H9 (cell line): ENCODE results near the gene CERS6. TPM values are rescaled to one million over a fixed set of nuclear protein-coding genes. Genes with fewer than 3 reads are reported as not detected.

Experiments used
- DNase-seq: peaks from one replicate; pipeline ENCODE4 v3.0.0-alpha.2; 2017
- H2AFZ ChIP-seq: one replicate; pipeline ENCODE4 v1.6.1; 2013; ENCODE audit warnings: mild to moderate bottlenecking, low read length, control low read depth, moderate library complexity
- H2AK5ac ChIP-seq: 2 replicates; pipeline ENCODE4 v1.6.1; 2013; ENCODE audit warnings: low read length, control low read depth, mixed read lengths; ENCODE audit not compliant: insufficient read length
- H2BK120ac ChIP-seq: one replicate; pipeline ENCODE4 v1.6.1; 2013; ENCODE audit warnings: low read depth, mild to moderate bottlenecking, low read length, control low read depth, inconsistent platforms; ENCODE audit not compliant: poor library complexity, severe bottlenecking
- H2BK12ac ChIP-seq: 2 replicates; pipeline ENCODE4 v1.6.1; 2013; ENCODE audit warnings: low read length, control low read depth, mixed read lengths, low read depth; ENCODE audit not compliant: insufficient read length
- H2BK15ac ChIP-seq: 2 replicates; pipeline ENCODE4 v1.6.1; 2013; ENCODE audit warnings: low read depth, low read length, control low read depth
- H2BK20ac ChIP-seq: one replicate; pipeline ENCODE4 v1.6.1; 2013; ENCODE audit warnings: low read depth, mild to moderate bottlenecking, low read length, control low read depth, inconsistent platforms; ENCODE audit not compliant: poor library complexity, severe bottlenecking
- H2BK5ac ChIP-seq: 2 replicates; pipeline ENCODE4 v1.6.1; 2013; ENCODE audit warnings: low read length, control low read depth, mixed read lengths; ENCODE audit not compliant: insufficient read length
- H3K14ac ChIP-seq: 2 replicates; pipeline ENCODE4 v1.6.1; 2013; ENCODE audit warnings: low read length, control low read depth; ENCODE audit not compliant: insufficient read depth
- H3K18ac ChIP-seq: 2 replicates; pipeline ENCODE4 v1.6.1; 2013; ENCODE audit warnings: low read depth, mild to moderate bottlenecking, mixed read lengths, low read length, control low read depth; ENCODE audit not compliant: insufficient read length
- H3K23ac ChIP-seq: 2 replicates; pipeline ENCODE4 v1.6.1; 2013; ENCODE audit warnings: low read length, control low read depth, mixed read lengths, low read depth; ENCODE audit not compliant: insufficient read length
- H3K23me2 ChIP-seq: 2 replicates; pipeline ENCODE4 v1.6.1; 2013; ENCODE audit warnings: low read depth, mild to moderate bottlenecking, mixed read lengths, low read length, control low read depth; ENCODE audit not compliant: insufficient read length, poor library complexity, severe bottlenecking
- H3K27ac ChIP-seq: 2 replicates; pipeline ENCODE4 v1.5.1; 2013; ENCODE audit warnings: low read length, control low read depth, mixed read lengths, low read depth; ENCODE audit not compliant: insufficient read length
- H3K27me3 ChIP-seq: 2 replicates; pipeline ENCODE4 v1.6.1; 2013; ENCODE audit warnings: low read length, control low read depth, inconsistent platforms; ENCODE audit not compliant: insufficient read depth
- H3K4ac ChIP-seq: 2 replicates; pipeline ENCODE4 v1.6.1; 2013; ENCODE audit warnings: low read depth, mild to moderate bottlenecking, control low read depth, inconsistent platforms, low read length, moderate library complexity
- H3K4me1 ChIP-seq: 2 replicates; pipeline ENCODE4 v1.6.1; 2013; ENCODE audit warnings: low read length, control low read depth, inconsistent platforms; ENCODE audit not compliant: insufficient read depth
- H3K4me2 ChIP-seq: 2 replicates; pipeline ENCODE4 v1.6.1; 2013; ENCODE audit warnings: low read length, control low read depth, mixed read lengths; ENCODE audit not compliant: insufficient read length, insufficient read depth
- H3K56ac ChIP-seq: 2 replicates; pipeline ENCODE4 v1.6.1; 2013; ENCODE audit warnings: low read depth, mild to moderate bottlenecking, mixed read lengths, low read length, control low read depth; ENCODE audit not compliant: insufficient read length
- H3K79me1 ChIP-seq: 2 replicates; pipeline ENCODE4 v1.6.1; 2013; ENCODE audit warnings: low read depth, mild to moderate bottlenecking, moderate library complexity, low read length, control low read depth, inconsistent platforms; ENCODE audit not compliant: insufficient read depth, poor library complexity, severe bottlenecking
- H3K79me2 ChIP-seq: 2 replicates; pipeline ENCODE4 v1.6.1; 2013; ENCODE audit warnings: low read length, control low read depth, inconsistent platforms; ENCODE audit not compliant: insufficient read depth
- H3K9ac ChIP-seq: 2 replicates; pipeline ENCODE4 v1.6.1; 2013; ENCODE audit warnings: low read length, control low read depth, mixed read lengths; ENCODE audit not compliant: insufficient read length; ENCODE audit errors: extremely low read depth
- H3K9me3 ChIP-seq: one replicate; pipeline ENCODE4 v1.6.1; 2013; ENCODE audit warnings: low read depth, low read length, inconsistent platforms; ENCODE audit not compliant: control insufficient read depth
- H3T11ph ChIP-seq: one replicate; pipeline ENCODE4 v1.6.1; 2013; ENCODE audit warnings: mild to moderate bottlenecking, low read length, control low read depth, inconsistent platforms
- H4K20me1 ChIP-seq: one replicate; pipeline ENCODE4 v1.6.1; 2013; ENCODE audit not compliant: control insufficient read depth, insufficient read length, insufficient read depth
- H4K5ac ChIP-seq: 2 replicates; pipeline ENCODE4 v1.6.1; 2013; ENCODE audit warnings: low read depth, mild to moderate bottlenecking, mixed read lengths, low read length, control low read depth; ENCODE audit not compliant: insufficient read length
- H4K8ac ChIP-seq: replicated peaks from 2 replicates; pipeline ENCODE4 v1.6.1; 2013; ENCODE audit warnings: low read length, control low read depth, mixed read lengths, low read depth; ENCODE audit not compliant: insufficient read length
- H4K91ac ChIP-seq: 2 replicates; pipeline ENCODE4 v1.6.1; 2013; ENCODE audit warnings: low read depth, mild to moderate bottlenecking, moderate library complexity, mixed read lengths, low read length, control low read depth; ENCODE audit not compliant: insufficient read length
- H3K27ac Mint-ChIP-seq, 3 experiments: 2 replicates in 2 of 3; 3 replicates in 1 of 3; pipeline ENCODE4 v1.8.0; 2020 to 2021; ENCODE audit warnings: mixed read lengths in 3 of 3, mild to moderate bottlenecking in 1 of 3, moderate library complexity in 1 of 3
- H3K27me3 Mint-ChIP-seq: 2 replicates; pipeline ENCODE4 v1.8.0; 2021; ENCODE audit warnings: low read depth, mild to moderate bottlenecking, moderate library complexity, mixed read lengths
- H3K36me3 Mint-ChIP-seq, 3 experiments: 2 replicates in 2 of 3; 3 replicates in 1 of 3; pipeline ENCODE4 v1.8.0; 2020 to 2021; ENCODE audit warnings: low read depth in 3 of 3, mixed read lengths in 3 of 3; ENCODE audit not compliant: insufficient read depth in 1 of 3
- H3K4me1 Mint-ChIP-seq, 2 experiments: 2 replicates each; pipeline ENCODE4 v1.8.0; 2020; ENCODE audit warnings: mixed read lengths in 2 of 2
- H3K4me3 Mint-ChIP-seq, 2 experiments: 2 replicates in 1 of 2; 3 replicates in 1 of 2; pipeline ENCODE4 v1.8.0; 2020 to 2021; ENCODE audit warnings: mild to moderate bottlenecking in 2 of 2, mixed read lengths in 2 of 2, moderate library complexity in 1 of 2
- H3K9me3 Mint-ChIP-seq, 2 experiments: 2 replicates in 1 of 2; 3 replicates in 1 of 2; pipeline ENCODE4 v1.8.0; 2020; ENCODE audit warnings: mild to moderate bottlenecking in 2 of 2, mixed read lengths in 2 of 2, moderate library complexity in 1 of 2
- WGBS: extraction: QIAGEN DNeasy Blood & Tissue Kit; methylation state at CpG from one replicate; pipeline ENCODE4 v1.1.7; 2013; ENCODE audit warnings: missing lambda C conversion rate, low lambda C conversion rate, mixed read lengths; ENCODE audit not compliant: insufficient read length; ENCODE audit errors: extremely low coverage; 5-methylcytosine and 5-hydroxymethylcytosine counted together
- total RNA-seq: library from RNA; stranded (reverse); gene quantifications from 2 replicates; pipeline ENCODE4 v1.2.1, GENCODE V29; 2021
- TF ChIP-seq, protein P1 (sequence below): fragments of 200-600 bp; sonication (generic); conservative IDR thresholded peaks from 3 replicates; pipeline ENCODE4 v1.8.0; 2021; ENCODE audit warnings: antibody characterized with exemption, mild to moderate bottlenecking

CERS6 gene
- total RNA-seq, 1 experiment from 2014 or later: 17.7 TPM

DNA sequence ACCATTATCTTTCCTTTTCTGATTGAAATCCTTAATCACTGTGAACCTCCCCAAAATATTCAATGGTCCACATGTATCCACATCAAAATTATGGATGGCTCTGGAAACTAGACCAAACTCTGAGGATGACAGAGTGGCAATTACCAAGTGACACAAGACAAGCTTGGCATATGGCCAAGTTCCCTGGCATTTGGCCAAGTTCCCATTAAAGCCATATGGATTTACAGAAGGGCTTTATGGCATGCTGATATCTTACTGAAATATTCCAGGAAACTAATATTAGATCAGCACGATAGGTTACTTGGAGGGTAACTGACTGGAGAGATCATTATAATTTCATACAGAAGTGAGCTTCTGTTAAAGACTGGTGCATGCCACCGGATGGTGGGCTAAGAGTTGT lies 21.9 kb upstream of the CERS6 start:
- Histone ChIP-seq H3K79me1 (no peaks in the 10 kb centered on the region), H3K79me2 (no peaks in the 10 kb centered on the region), H2BK12ac (no peak overlapping the region), H2AFZ (no peak overlapping the region), H3K18ac (no peak overlapping the region), H4K8ac (no peak overlapping the region), H2BK15ac (no peak overlapping the region), H3K4me2 (no peak overlapping the region), H2BK120ac (no peak overlapping the region), H3K14ac (no peak overlapping the region), H3K9ac (no peak overlapping the region), H3K9me3 (no peaks in the 10 kb centered on the region), H3K23ac (no peak overlapping the region), H2BK5ac (no peak overlapping the region), H3K4ac (no peak overlapping the region), H4K91ac (no peak overlapping the region), H3T11ph (no peak overlapping the region), H4K20me1 (no peaks in the 10 kb centered on the region), H3K4me1 (peaks cover 2% of the 10 kb centered on the region; the same call in 1 of the 2 replicates), H2BK20ac (no peak overlapping the region), H3K56ac (no peak overlapping the region), H3K27me3 (no peaks in the 10 kb centered on the region), H3K27ac (no peak overlapping the region), H2AK5ac (no peak overlapping the region), H3K23me2 (no peaks in the 10 kb centered on the region), H4K5ac (no peak overlapping the region)
- no peak overlapping the region for H3K27ac Mint-ChIP-seq
- no peaks in the 10 kb centered on the region for H3K9me3 Mint-ChIP-seq
- no CpG with 5 or more reads among the region's 2 CpGs for WGBS
- DNase-seq: no peak
- TF ChIP-seq, protein P1, sequence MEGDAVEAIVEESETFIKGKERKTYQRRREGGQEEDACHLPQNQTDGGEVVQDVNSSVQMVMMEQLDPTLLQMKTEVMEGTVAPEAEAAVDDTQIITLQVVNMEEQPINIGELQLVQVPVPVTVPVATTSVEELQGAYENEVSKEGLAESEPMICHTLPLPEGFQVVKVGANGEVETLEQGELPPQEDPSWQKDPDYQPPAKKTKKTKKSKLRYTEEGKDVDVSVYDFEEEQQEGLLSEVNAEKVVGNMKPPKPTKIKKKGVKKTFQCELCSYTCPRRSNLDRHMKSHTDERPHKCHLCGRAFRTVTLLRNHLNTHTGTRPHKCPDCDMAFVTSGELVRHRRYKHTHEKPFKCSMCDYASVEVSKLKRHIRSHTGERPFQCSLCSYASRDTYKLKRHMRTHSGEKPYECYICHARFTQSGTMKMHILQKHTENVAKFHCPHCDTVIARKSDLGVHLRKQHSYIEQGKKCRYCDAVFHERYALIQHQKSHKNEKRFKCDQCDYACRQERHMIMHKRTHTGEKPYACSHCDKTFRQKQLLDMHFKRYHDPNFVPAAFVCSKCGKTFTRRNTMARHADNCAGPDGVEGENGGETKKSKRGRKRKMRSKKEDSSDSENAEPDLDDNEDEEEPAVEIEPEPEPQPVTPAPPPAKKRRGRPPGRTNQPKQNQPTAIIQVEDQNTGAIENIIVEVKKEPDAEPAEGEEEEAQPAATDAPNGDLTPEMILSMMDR: no peak
- no peaks in the 10 kb centered on the region; a peak in 1 of 7 replicates for H3K36me3 Mint-ChIP-seq
- peaks cover 12 to 19% of the 10 kb centered on the region in 2 experiments for H3K4me1 Mint-ChIP-seq
- no peaks in the 10 kb centered on the region; the same call in 1 of the 2 replicates for H3K27me3 Mint-ChIP-seq
- H3K4me3 Mint-ChIP-seq: no peak overlapping the region
